ENCODE results near the gene TCEANC2.
"Not testable (repeated sequence)": the region's sequence is repeated elsewhere in the genome, so short reads cannot be mapped to it uniquely, and the experiment has no call there.

The TCEANC2 gene

GRCh38 chr1:54027848-54028247, 25.6 kb upstream of the TCEANC2 start:
- DNase-seq (ENCODE audit: low read depth), result no peak

DNA sequence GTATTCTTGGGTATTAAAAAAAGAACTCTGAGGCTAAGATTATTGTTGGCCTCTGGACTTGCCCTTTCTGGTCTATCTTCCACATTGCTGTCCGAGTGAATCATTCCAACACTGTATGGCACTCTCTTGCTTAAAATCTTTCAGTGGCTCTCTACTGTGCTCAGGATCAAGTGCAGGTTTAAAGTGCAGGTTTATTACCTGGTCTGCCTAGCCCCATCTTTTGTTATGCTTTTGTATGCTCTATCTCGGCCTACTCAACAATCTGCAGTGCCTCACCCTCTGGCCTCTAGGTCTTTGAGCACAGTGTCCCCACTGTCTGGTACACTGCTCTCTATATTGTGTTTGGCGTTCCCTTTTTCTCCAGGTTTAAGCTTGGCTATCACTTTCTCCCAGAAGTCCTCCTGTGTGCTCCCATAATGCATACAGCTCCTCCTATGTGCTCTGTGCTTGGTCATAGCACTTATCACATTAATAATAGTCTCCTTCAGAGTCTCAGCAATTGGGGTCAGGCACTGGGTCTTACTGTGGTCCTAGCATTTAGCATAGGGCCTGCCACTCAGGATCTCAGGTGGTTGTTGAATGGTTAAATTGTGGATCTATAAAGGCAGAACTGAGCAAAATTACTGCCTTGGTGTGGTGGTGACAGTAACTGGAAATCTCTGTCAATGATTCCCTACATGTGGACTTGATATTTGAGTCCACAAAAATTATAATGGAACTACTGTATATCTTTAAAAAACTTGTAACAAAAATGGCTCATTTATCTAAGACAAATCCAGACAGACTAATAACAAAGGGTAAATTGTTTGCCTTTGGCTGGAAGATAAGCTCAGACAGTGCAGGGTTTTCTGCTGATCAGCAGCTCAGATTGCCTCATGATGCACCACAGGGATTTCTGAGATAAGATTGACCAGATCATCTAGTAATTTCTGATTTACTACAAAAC, 24.8 kb upstream of the TCEANC2 start:
- peak; percentile 58 for DNase-seq (ENCODE audit: low read depth)

DNA sequence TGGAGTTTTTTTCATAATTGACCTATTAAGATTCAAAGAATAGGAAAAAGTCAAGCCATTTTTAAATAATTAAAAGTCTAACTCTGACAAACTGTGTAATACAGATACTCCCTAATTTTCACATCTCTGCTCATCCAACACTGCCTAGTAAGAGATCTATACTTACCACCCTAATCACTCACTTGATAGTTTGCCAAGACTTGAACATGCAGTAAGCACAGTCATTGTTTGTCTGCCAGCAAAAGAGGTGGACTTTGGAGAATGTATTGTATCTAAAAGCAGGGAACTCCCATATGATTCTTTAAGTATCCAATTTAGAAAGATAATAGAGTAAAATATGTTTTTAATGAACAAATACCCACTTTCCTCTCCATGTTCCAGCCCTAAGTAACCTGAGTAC, 15.9 kb upstream of the TCEANC2 start:
- peak; percentile 70 for DNase-seq (ENCODE audit: low read depth)

DNA sequence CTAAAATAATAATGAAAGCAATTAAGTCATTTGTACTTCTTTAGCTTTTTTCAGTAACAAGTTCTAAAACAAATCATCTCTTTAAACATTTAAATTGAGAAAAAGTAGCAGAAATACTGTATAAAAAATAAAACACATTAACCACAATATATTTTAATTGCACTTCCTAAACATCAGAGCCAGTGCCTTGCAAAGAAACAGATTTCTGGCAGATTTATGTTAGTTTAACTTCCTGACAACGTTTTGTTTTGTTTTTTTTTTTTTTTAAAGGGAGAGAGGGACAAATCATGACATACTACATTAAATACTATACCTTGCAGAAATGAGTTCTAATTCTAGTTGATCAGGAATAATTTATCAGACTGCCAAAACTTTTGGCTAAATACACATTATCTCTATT, 11.6 kb upstream of the TCEANC2 start:
- DNase-seq (ENCODE audit: low read depth), result no peak

DNA sequence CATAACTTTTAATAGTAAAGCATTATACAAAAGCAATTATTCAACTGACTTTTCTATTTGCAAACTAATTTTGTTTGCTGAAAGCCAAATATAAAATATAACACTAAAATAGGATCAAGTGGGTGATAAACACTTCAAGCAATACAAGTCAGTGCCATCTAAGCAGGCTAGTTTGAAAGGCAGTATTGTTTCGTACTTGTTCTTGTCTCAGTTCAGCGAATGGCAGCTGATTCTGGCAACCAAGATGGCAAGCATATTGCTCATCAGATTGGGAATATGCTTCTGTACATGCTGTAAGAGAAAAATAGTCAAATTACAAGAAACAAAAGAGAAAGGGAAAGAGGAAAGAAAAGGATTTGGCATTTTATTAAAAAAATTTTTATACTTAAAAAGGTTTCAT, 7.9 kb upstream of the TCEANC2 start:
- no peak for DNase-seq (ENCODE audit: low read depth)

DNA sequence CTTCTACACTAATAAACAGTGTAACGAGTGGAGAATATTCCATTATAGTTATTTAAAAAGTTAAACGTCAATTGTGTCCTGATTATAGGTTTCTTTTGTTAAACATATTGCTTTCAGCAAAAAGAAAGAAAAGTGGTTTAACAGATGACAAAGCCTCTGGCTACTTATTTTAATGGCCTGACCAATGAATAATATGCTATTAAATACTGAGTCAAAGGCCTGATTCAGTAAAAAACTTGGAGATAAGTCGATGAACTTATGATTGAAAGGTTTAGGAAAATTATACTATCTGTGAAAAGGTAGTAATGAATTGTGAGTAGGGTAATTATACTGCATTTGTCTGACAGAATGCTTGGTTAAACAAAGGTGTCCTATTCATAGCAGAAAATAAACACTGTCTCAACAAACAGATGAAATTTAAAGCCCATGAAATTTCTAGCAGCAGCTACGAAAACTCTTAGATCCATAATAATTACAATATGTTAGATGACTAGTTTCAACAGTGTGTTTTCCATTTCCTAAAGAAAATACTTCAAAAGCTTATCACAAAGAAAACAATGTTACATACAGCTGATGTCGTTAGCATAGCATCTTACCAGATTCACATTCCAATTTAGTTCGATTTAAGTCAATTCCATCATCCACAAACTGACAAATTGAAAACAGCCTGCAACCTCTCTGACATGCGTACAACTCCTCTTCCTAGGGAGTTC, 6.6 kb upstream of the TCEANC2 start:
- no peak for DNase-seq (ENCODE audit: low read depth)

DNA sequence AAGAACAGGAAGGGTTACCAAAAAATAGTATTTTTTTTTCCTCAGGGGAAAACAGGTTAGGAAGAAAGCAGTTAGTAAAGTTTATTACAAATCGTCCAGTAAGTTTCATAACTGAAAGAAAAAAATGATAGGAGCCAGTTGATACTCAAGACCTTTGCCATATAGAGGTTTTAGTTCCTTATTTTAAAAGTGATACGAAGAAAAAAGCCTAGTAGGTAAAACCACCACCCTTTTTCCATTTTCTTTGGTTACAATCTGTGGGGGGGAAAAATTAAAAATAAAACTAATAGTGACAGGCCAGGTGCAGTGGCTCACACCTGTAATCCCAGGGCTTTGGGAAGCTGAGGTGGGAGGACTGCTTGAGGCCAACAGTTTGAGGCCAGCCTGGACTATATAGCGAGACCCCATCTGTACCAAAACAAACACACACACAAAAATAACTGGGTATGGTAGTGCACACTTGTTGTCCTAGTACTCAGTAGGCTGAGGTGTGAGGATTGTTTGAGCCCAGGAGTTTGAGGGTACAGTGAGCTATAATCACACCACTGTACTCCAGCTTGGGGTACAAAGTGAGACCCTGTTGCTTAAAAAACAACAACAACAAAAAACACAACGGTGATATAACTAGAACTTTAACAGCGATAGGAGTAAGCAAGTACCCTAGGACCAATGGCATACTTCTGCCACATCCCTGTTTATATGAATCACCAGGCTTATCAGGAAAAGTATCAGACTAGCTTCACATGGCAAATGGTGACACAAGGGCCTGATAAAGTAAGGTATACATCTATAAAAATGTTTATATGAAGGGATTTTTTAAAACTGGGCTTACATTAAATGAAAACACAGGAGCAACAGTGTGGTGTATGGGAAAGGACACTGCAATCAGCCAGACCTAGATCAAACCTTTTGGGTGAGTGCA, 5.8 kb upstream of the TCEANC2 start:
- peak; percentile 36 for DNase-seq (ENCODE audit: low read depth)

- not testable (repeated sequence) for DNase-seq (ENCODE audit: low read depth)
Observed at GRCh38 chr1:54050435-54050834, 3.0 kb upstream of the TCEANC2 start.

- DNase-seq (ENCODE audit: low read depth), result no peak
Observed at GRCh38 chr1:54051933-54052430, 1.4 kb upstream of the TCEANC2 start.

- peak; percentile 79 for DNase-seq (ENCODE audit: low read depth)
Observed at GRCh38 chr1:54052431-54052933, 926 bp upstream of the TCEANC2 start.

- peak; percentile 23 for DNase-seq (ENCODE audit: low read depth)
Observed at GRCh38 chr1:54053745-54054437, 483 bp downstream of the TCEANC2 start.

- no peak for DNase-seq (ENCODE audit: low read depth)
Observed at GRCh38 chr1:54054438-54054749, 986 bp downstream of the TCEANC2 start.

DNA sequence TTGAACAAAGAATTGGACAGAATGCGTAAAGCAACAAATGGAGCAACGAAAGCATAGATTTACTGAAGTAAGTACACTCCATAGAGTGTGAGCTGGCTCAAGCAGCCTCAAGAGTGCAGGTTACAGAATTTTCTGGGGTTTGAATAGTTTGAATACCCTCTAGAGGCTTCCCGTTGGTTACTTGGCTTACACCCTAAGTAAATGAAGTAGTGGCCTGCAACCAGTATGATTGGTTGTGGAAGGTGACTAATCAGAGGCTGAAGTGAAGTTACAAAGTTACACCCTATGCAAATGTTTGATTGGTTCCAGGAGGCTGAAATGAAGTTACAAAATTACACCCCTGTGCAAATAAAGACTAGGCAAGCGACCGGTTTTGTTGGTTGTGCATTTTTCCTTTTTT, 10.9 kb downstream of the TCEANC2 start:
- peak; percentile 18 for DNase-seq (ENCODE audit: low read depth)

DNA sequence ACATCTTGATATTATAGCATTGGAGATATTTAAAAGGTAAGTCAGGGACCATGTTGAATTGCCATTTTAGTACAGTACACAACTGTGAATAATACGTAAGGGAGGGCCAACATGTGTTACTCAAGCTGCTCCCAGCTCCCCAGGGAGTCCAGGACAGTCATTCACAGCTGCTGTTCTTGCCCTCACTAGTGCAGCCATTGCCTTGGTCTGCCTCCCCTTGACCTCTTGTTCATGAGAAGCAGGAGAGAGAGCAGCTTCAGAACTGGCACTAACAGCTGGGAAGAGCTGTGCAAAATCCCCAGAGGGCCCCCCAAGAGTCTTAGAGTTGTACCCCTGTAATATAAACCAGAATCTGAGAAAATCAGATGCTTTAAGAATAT, 16.4 kb downstream of the TCEANC2 start:
- peak; percentile 8 for DNase-seq (ENCODE audit: low read depth)

DNA sequence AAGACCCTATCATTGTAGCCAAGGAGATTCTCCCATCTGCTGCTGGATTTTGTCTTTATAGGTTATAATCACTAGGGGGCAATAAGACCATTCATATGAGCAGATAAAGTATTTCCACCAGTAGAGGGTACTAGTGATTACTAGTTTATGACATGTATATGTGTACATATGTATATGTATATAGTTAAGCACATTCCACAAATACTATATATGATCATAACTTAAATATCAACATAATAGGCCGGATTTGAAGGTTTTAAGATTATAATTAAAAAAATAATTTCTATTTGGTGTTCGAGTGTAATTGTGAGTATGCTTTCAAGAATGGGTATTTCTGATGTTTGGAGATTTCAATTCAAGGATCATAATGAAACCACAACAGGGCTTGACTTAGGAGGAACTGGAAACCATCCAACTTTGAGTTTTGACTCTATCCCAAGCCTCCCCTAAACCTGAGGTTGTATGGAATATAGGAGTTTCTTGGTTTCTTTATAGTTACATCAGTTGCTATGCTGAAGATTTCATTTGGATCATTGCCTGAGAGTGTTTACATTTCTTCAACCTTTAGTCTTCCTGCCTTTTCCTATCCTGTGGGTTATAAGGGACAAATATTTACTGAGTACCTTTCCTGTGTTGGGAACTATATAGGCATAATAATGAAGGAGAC, 16.9 kb downstream of the TCEANC2 start:
- DNase-seq (ENCODE audit: low read depth), result peak; percentile 55

DNA sequence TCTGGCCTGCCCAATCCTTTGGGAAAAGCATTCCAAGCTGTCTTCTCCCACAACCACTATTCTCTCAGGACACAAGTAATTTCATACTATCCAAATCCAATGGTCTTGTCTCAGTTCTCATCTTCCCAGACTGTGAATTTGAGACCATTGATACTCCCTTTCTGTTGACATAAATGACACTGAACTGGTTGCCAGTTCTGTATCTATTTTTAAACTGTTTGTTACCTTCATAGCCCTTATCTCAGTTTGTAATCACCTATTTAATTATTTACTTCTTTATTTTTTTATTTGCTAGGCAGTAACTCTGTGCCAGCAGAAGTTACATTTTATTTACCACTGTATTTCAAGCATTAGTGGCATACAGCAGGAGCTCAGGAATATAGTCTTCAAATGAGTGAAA, 24.0 kb downstream of the TCEANC2 start:
- DNase-seq (ENCODE audit: low read depth), result no peak

- no peak for DNase-seq (ENCODE audit: low read depth)
Observed at GRCh38 chr1:54080598-54081049, 27.2 kb downstream of the TCEANC2 start.

DNA sequence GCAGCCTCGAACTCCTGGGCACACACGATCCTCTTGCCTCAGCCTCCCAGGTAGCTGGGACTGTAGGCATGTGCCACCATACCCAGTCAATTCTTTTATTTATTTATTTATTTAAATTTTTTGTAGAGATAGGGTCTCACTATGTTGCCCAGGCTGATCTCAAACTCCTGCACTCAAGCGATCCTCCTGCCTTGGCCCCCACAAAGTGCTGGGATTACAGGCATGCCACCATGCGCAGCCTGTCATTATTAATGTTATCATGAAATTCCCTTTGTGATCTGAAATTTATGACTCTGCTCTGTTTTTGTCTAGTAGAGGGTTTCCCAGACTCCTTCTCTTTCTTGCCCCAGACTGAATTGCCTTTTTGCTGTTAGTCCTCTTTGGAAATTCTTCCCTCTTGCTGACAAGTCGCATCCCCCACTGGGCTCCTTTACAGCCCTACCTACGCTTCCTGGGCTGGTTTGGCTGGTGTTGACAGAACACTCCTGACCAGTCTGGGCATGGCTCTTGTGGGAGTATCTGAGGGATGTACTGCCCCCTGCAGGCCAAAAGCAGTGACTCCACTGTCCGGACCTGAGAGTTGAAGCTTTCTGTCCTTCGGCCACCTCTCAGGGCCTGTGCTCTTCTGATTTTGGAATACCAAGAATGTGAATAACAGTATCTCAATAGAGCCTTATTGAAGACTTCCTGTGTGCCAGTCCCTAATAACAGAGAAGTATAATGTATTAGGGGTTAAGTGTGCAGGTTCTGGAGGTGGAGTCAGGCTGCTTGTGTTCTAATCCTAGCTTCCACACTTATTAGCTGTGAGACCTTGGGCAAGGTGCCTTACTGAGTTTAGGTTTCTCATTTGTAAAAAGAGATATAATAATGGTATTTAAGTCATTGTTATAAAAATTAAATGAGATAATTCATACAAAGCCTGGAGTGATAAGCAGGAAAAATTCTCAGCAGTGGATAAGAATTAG, 28.2 kb downstream of the TCEANC2 start:
- peak; percentile 77 for DNase-seq (ENCODE audit: low read depth)

GRCh38 chr1:54084794-54085193, 31.4 kb downstream of the TCEANC2 start:
- no peak for DNase-seq (ENCODE audit: low read depth)
